A549 (cell line): Measurements from ENCODE around the gene LAPTM5. TPM values are rescaled to one million over a fixed set of nuclear protein-coding genes. Genes with fewer than 3 reads are reported as not detected.

ENCODE experiments used
- ATAC-seq, 2 experiments: fragments of 200-7000 bp in 1 of 2; fragments of >200 bp in 1 of 2; cut with Nextera tagmentation in 1 of 2; cut with Tn5 transposase in 1 of 2; 3 replicates each; pipeline versions ENCODE4 v1.8.0 to v1.9.1; 2018 to 2020; ENCODE audit warnings: mild to moderate bottlenecking in 1 of 2, moderate library complexity in 1 of 2
- CTCF ChIA-PET: fragments of 300-600 bp; sonication (Branson Sonifier 250); formaldehyde crosslinking; extraction: SDS; loops from one replicate; lab custom pipeline; 2021; ENCODE audit warnings: antibody characterized with exemption, inconsistent platforms; lab: Yijun Ruan, JAX
- POLR2A ChIA-PET: fragments of 350-600 bp; formaldehyde crosslinking; extraction: SDS; loops from one replicate; lab custom pipeline; 2021; ENCODE audit warnings: antibody characterized with exemption, inconsistent platforms; lab: Yijun Ruan, JAX
- DNase-seq, 2 experiments: peaks; one replicate each; pipeline versions ENCODE4 v3.0.0 to v3.0.0-alpha.2; 2011 to 2016; ENCODE audit warnings: low read depth in 1 of 2, low spot score in 1 of 2
- FAIRE-seq: peaks from 2 replicates; lab custom pipeline; 2011; peaks lifted over from hg19 to GRCh38; lab: Jason Lieb, UNC
- H3K27ac ChIP-seq, 2 experiments: fragments of >200 bp; sonication (Bioruptor Twin); formaldehyde crosslinking; 3 replicates each; pipeline ENCODE4 v1.5.1; 2016 to 2017
- H3K4me1 ChIP-seq: fragments of >200 bp; sonication (Bioruptor Twin); formaldehyde crosslinking; 3 replicates; pipeline ENCODE4 v1.6.1; 2016
- H3K4me2 ChIP-seq: fragments of >200 bp; sonication (Bioruptor Twin); formaldehyde crosslinking; 3 replicates; pipeline ENCODE4 v1.6.1; 2016
- H3K4me3 ChIP-seq: fragments of >200 bp; sonication (Bioruptor Twin); formaldehyde crosslinking; 3 replicates; pipeline ENCODE4 v1.5.1; 2016
- H3K9me3 ChIP-seq: fragments of >200 bp; sonication (Bioruptor Twin); formaldehyde crosslinking; 3 replicates; pipeline ENCODE4 v1.6.1; 2016
- CHD4 ChIP-seq: fragments of 200-600 bp; sonication (generic); IDR thresholded peaks from 2 replicates; pipeline ENCODE4 v1.6.1; 2016; ENCODE audit warnings: antibody characterized with exemption, mild to moderate bottlenecking, borderline replicate concordance
- ESRRA ChIP-seq: fragments of 150-350 bp; IDR thresholded peaks from 2 replicates; pipeline ENCODE4 v1.6.1; 2014; ENCODE audit warnings: mild to moderate bottlenecking, low read length, borderline replicate concordance
- HOXB13 ChIP-seq: fragments of 250-450 bp; sonication (Bioruptor Pico); IDR thresholded peaks from 2 replicates; pipeline ENCODE4 v1.5.0; 2020; ENCODE audit warnings: low read depth, mild to moderate bottlenecking, moderate library complexity
- HOXB5 ChIP-seq: fragments of 250-450 bp; sonication (Bioruptor Pico); IDR thresholded peaks from 2 replicates; pipeline ENCODE4 v1.5.0; 2020; ENCODE audit warnings: mild to moderate bottlenecking, moderate library complexity
- JUN ChIP-seq, 2 experiments: fragments of >200 bp; sonication (Bioruptor Twin); formaldehyde crosslinking; IDR thresholded peaks; 2 replicates in 1 of 2; 3 replicates in 1 of 2; pipeline ENCODE4 v1.6.1; 2016 to 2017
- KDM1A ChIP-seq: fragments of 200-600 bp; sonication (generic); IDR thresholded peaks from 2 replicates; pipeline ENCODE4 v1.6.1; 2016; ENCODE audit warnings: low read depth, mild to moderate bottlenecking
- MAFK ChIP-seq: fragments of 450-650 bp; IDR thresholded peaks from 2 replicates; pipeline ENCODE4 v1.6.1; 2014; ENCODE audit not compliant: partially characterized antibody
- RAD21 ChIP-seq, 2 experiments: fragments of >200 bp in 1 of 2; sonication (Bioruptor Twin) in 1 of 2; formaldehyde crosslinking in 1 of 2; IDR thresholded peaks in 1 of 2; conservative IDR thresholded peaks in 1 of 2; 2 replicates in 1 of 2; 3 replicates in 1 of 2; pipeline ENCODE4 v1.6.1; 2012 to 2018; ENCODE audit warnings: inconsistent platforms in 1 of 2
- RCOR1 ChIP-seq: fragments of 150-350 bp; IDR thresholded peaks from 2 replicates; pipeline ENCODE4 v1.6.1; 2014; ENCODE audit warnings: antibody characterized with exemption, low read length, low read depth
- SMC3 ChIP-seq: fragments of >200 bp; sonication (Bioruptor Twin); formaldehyde crosslinking; IDR thresholded peaks from 3 replicates; pipeline ENCODE4 v1.6.1; 2018; ENCODE audit warnings: inconsistent platforms
- TP53 ChIP-seq: fragments of 250-450 bp; sonication (Bioruptor Pico); IDR thresholded peaks from 2 replicates; pipeline ENCODE4 v1.5.0; 2021; ENCODE audit warnings: mild to moderate bottlenecking, moderate library complexity
- WGBS: methylation state at CpG from one replicate; pipeline ENCODE4 v1.1.6; 2017; ENCODE audit errors: missing lambda C conversion rate; 5-methylcytosine and 5-hydroxymethylcytosine counted together
- polyA plus RNA-seq, 4 experiments: library from polyadenylated mRNA; depleted of rRNA in 3 of 4; stranded (reverse); fragments of >200 nt; fragmentation: RNase III in 1 of 4; extraction: RNeasy Plus Mini Kit Qiagen cat#74134 plus additional on column Dnase treatment in 1 of 4; gene quantifications; 2 replicates in 3 of 4; 3 replicates in 1 of 4; pipeline ENCODE4 v1.2.3, GENCODE V29; 2011 to 2017
- TF ChIP-seq, protein P1 (sequence below): fragments of >200 bp; sonication (Bioruptor Twin); formaldehyde crosslinking; IDR thresholded peaks from 3 replicates; pipeline ENCODE4 v1.5.1; 2016
- TF ChIP-seq, protein P2 (sequence below): fragments of 450-650 bp; IDR thresholded peaks from 2 replicates; pipeline ENCODE4 v1.6.1; 2014; ENCODE audit warnings: antibody characterized with exemption

The LAPTM5 gene
- polyA plus RNA-seq, 2 of the 4 experiments (the other 2 are of a cell fraction), result 0.06 to 0.22 TPM

DNA sequence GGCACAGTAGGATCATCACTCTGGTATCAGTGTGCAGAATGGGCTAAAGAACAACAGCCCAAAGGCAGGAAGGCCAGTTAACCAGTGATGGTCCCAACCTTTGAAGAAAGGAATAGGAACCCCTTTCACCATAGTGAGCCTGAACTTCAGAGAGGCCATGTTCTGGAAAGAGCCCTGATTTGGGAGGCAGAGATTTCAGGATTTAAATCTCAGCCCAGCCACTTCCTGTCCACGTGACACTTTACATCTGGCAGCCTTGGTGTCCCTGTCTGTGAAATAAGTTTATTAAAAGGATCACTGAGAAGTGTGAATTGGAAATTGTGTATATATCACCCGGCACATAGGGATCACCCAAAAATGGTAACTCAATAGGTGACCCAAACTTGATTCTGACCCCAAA is 47.2 kb downstream of the LAPTM5 start (continued):
- TF ChIP-seq TP53 (CRISPR knock-in tag) (no peak), ESRRA (no peak)

DNA sequence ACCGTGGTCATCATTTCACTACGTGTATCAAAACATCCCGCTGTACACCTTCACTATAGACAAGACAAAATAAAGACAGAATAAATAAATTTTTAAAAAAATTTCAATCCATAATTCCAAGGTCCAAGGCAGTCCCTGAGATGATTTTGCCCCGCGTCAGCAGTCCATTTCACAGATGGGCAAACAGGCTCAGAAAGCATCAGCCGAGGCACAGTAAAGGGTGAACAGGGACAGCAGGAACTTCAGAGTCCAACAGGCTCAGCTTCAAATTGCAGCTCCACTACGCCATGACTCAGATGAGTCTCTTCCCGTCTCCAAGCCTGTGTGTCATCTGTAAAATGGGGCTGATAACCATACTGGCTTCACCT is 49.2 kb downstream of the LAPTM5 start:
- DNase-seq (no peak), FAIRE-seq (no peak), ATAC-seq (peak in 1 of 2 experiments; percentile 12; a peak in 1 of 6 replicates)
- Histone ChIP-seq H3K4me1 (0 out of 3 replicates have a peak, but pooled peaks cover 3% of the 10 kb centered on the region), H3K9me3 (no peaks in the 10 kb centered on the region), H3K27ac (no peak overlapping the region), H3K4me3 (no peak overlapping the region), H3K4me2 (no peak overlapping the region)
- 37% methylated on average over 8 of the region's 8 CpGs for WGBS
- CTCF ChIA-PET, result interaction anchor here (0.8 to 3.2 kb wide), 21 partner anchors 8 to 1817 kb away, joined by 3 to 14 read pairs (median 4); partner anchors contain the start of gene PTPRU
- POLR2A ChIA-PET, result no interaction called here
- peak; percentile 38 for TF ChIP-seq MAFK
- TF ChIP-seq CHD4, result no peak

DNA sequence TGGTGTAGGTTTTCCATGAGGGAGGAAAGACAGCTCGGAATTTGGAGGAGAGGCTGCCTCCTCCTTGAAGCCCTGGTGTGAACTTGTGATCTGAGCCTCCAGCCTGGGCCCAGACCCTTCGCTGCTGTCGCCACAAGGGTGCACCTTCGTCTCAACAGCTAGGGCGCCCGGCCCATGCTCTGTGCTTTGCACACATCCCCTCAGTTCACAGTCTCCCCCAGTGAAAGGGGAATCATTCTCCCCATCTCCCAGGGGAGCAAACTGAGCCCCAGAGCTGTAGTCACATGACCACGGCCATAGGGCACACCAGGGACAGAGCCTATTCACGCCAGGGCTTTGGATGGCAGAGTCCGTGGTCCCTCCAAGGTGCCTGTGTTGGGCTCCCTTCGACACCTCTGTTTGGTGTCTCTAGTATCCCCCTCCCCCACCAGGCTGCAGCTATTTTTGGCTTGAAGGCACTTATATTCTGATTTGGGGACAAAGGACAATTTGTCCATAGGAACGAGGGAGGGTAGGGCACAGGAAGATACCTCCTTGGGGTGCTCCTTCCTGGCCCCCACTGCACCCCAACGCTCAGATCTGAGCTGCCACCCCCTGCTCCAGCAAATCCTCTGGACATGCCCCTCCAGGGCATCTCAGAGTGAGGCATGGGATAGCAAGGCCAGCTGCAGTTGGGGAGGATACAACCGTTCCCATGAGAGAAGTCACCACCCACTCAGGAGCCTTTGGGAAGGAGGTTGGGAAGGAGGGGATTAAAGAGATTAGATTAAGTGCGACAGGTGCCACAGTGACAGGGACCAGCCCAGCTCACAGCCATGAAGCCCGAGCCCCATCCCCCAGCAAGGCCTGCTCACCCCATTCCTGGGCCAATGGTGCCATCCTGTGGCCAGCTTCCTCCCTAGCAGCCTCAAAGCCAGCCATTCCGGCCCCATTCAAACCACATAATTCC is 49.9 kb downstream of the LAPTM5 start:
- ATAC-seq (peak; percentile 77 to 93), DNase-seq (peak; percentile 57 to 69), FAIRE-seq (no peak)
- POLR2A ChIA-PET, result no interaction called here
- H3K27ac ChIP-seq, result no peak overlapping the region
- no peak overlapping the region for H3K4me3 ChIP-seq
- 0 out of 3 replicates have a peak, but pooled peaks cover 3% of the 10 kb centered on the region for H3K4me1 ChIP-seq
- WGBS, result 22% methylated on average over 6 of the region's 16 CpGs
- H3K9me3 ChIP-seq, result no peaks in the 10 kb centered on the region
- CTCF ChIA-PET, result interaction anchor here (0.8 to 3.2 kb wide), 23 partner anchors 8 to 1817 kb away, joined by 3 to 14 read pairs (median 4); partner anchors contain the start of gene PTPRU
- TF ChIP-seq KDM1A, result no peak
- TF ChIP-seq, protein P1, sequence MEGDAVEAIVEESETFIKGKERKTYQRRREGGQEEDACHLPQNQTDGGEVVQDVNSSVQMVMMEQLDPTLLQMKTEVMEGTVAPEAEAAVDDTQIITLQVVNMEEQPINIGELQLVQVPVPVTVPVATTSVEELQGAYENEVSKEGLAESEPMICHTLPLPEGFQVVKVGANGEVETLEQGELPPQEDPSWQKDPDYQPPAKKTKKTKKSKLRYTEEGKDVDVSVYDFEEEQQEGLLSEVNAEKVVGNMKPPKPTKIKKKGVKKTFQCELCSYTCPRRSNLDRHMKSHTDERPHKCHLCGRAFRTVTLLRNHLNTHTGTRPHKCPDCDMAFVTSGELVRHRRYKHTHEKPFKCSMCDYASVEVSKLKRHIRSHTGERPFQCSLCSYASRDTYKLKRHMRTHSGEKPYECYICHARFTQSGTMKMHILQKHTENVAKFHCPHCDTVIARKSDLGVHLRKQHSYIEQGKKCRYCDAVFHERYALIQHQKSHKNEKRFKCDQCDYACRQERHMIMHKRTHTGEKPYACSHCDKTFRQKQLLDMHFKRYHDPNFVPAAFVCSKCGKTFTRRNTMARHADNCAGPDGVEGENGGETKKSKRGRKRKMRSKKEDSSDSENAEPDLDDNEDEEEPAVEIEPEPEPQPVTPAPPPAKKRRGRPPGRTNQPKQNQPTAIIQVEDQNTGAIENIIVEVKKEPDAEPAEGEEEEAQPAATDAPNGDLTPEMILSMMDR, result peak; percentile 83
- peak; percentile 80 for TF ChIP-seq SMC3
- peak; percentile 94 to 95 for TF ChIP-seq RAD21 (conservative IDR thresholded peaks at IDR 0.05 in 1 of 2, IDR thresholded peaks at IDR 0.05 in 1 of 2)
- TF ChIP-seq HOXB5 (CRISPR knock-in tag), result no peak
- TF ChIP-seq, protein P2, sequence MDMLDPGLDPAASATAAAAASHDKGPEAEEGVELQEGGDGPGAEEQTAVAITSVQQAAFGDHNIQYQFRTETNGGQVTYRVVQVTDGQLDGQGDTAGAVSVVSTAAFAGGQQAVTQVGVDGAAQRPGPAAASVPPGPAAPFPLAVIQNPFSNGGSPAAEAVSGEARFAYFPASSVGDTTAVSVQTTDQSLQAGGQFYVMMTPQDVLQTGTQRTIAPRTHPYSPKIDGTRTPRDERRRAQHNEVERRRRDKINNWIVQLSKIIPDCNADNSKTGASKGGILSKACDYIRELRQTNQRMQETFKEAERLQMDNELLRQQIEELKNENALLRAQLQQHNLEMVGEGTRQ, result peak; percentile 18; the same call in 1 of the 2 replicates
- no peak overlapping the region for H3K4me2 ChIP-seq

DNA sequence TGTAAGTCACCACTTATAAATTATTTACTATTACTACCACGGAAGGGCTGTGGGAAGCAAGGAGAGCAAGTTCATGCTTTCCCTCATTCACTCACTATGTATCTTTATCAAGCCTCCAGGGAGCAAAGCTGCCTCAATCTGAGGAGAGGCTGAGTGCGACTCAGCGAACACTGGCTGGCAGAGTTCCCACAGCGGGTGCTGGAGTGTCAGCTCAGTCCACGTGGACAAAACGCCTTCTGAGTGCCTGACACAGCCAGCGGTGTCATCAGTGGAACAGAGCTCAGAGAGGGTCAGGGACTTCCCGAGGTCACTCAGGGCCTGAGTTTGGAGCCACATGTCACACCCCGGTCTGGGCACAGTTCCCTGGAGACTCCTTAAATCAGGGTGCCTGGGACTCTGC is 51.0 kb downstream of the LAPTM5 start:
- 0 out of 3 replicates have a peak, but pooled peaks cover 3% of the 10 kb centered on the region for H3K4me1 ChIP-seq
- ATAC-seq, result no peak
- no peak overlapping the region for H3K4me2 ChIP-seq
- CTCF ChIA-PET, result interaction anchor here (2.0 to 3.2 kb wide), 2 partner anchors 326 to 1461 kb away, joined by 11 to 14 read pairs; no protein-coding TSS in a partner anchor
- no peak overlapping the region for H3K27ac ChIP-seq
- POLR2A ChIA-PET, result interaction anchor here (1.0 kb wide), 1 partner anchor 326 kb away, joined by 3 read pairs; no protein-coding TSS in a partner anchor
- H3K9me3 ChIP-seq, result no peaks in the 10 kb centered on the region
- no peak overlapping the region for H3K4me3 ChIP-seq
- WGBS, result 31% methylated on average over 4 of the region's 9 CpGs
- no peak for FAIRE-seq
- no peak for DNase-seq
- TF ChIP-seq RCOR1 (no peak), HOXB13 (CRISPR knock-in tag) (no peak), JUN (IDR thresholded peaks at IDR 0.05) (no peak), CHD4 (no peak)
